Fibroblast of skin of scalp (primary cell): ENCODE data around the gene PTPRN2.

Experiments
- DNase-seq: peaks from one replicate; pipeline ENCODE4 v3.0.0-alpha.2; 2013

PTPRN2 gene

GRCh38 chr7:157892751-157893523 is 694.7 kb downstream of the PTPRN2 start:
- no peak for DNase-seq

DNA sequence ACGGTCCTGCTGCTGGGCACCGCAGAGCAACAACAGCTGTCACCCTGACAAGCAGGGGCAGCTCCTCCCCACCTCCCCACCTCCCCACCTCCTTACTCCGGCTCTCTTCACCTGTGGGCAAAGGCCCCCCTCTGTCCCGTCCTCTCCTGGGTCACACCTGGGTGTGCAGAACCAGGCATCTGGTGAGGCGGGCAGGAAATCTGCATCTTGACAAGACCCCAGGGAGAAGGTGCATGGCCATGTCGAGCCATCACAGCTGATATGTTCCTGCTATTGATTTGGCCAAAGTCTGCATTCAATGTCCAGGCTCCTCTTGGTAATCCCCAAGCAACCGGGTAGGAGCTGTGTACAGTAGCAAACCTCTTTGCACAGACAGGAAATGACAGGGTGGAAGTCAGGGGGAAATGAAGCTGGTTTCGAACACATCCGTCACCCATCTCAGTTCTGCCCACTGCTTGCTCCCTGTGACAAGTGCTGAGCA is 696.7 kb downstream of the PTPRN2 start:
- DNase-seq, result no peak

GRCh38 chr7:157889480-157889879 is 698.1 kb downstream of the PTPRN2 start:
- no peak for DNase-seq

GRCh38 chr7:157888579-157888978 is 699.0 kb downstream of the PTPRN2 start:
- DNase-seq, result no peak

GRCh38 chr7:157887400-157887799 is 700.2 kb downstream of the PTPRN2 start:
- DNase-seq, result no peak

DNA sequence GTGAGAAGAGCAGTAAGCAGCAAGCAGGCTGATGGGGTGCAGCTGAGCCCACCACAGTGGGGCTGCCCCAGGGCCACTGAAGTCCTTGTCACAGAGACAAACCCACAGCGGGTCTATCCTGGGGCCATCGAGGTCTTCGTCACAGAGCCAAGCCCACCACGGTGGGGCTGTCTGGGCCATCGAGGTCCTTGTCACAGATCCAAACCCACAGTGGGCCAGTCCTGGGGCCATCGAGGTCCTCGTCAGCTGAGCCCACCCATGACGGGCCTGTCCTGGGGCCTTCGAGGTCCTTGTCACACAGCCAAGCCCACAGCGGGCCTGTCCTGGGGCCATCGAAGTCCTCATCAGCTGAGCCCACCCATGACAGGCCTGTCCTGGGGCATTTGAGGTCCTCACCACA is 700.9 kb downstream of the PTPRN2 start:
- DNase-seq, result no peak

DNA sequence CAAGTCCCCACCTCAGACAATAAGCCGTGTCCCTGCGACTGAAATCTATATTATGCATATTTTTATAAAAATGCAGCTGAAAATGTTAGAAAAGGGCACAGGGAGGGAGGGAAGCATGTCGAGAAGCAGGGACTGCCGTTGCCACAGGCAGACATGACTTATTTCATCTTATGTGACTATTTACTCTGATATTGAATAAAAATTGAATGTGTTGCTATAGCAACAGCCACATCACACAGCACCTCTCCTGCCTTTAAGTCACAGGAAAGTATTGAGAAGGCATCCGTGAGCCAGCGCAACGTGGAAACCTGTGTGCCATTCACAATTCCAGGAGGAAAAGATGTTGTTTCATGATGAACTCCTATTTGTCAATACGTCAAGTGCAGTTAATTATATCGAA is 701.4 kb downstream of the PTPRN2 start:
- DNase-seq, result no peak

DNA sequence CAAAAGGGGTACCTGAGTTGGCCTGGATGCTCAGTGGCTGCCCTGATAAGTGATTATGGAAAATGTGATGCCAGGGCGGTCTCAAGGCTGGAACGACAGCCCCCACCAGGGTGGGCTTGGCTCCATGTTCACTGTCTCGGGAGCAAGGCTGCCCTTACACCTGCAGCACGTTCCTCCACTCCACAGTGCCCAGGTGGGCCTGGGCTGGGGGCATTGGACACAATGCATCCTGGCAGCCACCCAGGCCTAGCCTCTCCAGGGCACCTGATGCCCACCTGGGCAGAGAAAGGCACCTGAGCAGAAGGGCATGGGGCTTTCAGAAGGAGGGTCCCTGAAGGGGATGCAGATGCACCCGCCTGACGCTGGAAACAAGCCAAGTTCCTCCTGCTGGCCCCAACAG is 702.5 kb downstream of the PTPRN2 start:
- no peak for DNase-seq

GRCh38 chr7:157884461-157885062 is 703.1 kb downstream of the PTPRN2 start:
- no peak for DNase-seq

GRCh38 chr7:157881048-157881771 is 706.4 kb downstream of the PTPRN2 start:
- DNase-seq, result no peak

DNA sequence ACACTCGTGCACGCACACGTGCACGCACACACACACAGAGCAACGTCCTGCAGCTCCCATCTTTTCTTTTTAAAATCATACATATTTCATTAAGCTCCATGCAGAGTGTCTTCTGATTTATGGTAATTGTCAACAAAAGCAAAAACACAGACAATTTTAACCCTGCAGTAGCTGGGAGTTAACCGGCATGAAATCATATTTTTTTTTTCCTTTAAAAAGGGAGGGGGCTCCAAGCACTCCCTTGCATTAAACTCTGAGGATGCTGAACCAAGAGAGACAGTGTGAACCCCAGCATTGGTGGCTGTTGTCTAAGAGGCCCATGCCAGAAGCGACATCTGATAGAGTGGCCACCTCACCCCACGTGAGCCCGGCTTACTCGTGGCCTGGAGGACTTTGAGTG is 708.2 kb downstream of the PTPRN2 start:
- no peak for DNase-seq

DNA sequence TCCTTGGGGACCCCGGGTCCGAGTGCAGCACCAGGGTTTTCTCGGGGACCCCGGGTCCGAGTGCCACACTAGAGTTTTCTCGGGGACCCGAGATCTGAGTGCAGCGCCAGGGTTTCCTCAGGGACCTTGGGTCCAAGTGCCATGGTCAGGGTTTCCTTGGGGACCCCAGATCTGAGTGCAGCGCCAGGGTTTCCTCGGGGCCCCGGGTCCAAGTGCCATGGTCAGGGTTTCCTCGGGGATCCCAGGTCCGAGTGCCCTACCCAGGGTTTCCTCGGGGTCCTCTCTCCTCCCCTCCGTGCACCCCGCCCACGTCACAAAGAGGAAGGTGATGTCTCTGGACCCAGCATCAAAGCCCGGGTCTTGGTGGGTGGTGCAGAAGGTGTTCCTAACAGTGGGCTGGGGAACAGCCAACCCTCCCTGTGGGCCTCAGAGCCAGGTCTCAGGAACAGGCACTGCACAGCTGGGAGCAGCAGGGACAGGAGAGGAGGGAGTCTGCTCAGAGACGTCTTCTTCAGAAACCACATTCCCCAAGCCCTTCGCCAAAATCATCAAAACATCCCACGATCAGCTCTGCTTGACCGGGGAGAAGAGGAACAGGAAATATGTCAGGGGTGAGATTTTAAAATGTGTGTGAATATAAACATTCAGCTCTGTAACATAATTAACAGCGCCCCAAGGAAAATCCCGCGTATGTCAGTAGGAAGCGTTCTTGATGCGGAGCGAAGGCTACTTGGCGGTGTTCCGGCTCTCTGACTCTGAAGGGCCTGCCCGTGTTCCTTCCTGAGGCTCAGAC is 710.1 kb downstream of the PTPRN2 start:
- no peak for DNase-seq

- DNase-seq, result no peak
These were observed 710.9 kb downstream of the PTPRN2 start for GRCh38 chr7:157876469-157877285.

DNA sequence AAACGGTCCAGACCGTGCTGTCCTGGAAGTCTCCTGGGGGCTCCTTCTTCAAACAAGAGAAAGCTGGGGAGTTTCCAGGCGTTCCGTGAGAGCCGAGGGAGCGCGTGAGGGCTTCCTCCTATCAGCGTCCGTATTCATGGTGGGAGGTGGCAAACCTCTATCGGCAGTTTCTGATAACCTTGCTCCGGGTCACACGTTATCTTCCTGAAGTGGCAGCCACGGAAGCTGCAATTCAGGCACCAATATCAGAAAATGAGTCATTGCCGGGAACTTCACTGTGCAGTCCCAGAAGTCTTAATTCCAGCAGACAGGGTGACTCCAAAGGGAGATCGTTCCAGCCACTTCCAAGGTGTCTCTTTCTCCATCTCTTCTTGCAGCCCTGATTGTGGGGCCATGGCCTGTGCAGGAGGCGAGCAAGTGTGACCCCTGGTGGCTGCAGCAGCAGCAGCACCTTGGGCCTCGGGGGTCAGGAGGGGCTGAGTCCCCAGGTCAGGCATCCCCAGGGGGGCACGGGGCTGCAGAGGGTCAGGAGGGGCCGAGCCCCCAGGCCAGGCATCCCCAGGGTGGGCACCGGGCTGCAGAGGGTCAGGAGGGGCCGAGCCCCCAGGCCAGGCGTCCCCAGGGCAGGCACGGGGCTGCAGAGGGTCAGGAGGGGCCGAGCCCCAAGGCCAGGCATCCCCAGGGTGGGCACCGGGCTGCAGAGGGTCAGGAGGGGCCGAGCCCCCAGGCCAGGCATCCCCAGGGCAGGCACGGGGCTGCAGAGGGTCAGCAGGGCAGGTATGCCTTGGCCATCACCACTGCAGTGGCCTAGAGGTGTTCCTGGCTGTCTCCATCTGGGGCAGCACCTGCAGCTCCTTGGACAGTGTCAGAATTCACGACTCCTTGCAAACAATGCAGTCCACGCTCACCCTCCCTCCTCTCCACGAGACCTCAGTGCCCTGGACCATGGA is 712.1 kb downstream of the PTPRN2 start:
- DNase-seq, result peak; percentile 14

DNA sequence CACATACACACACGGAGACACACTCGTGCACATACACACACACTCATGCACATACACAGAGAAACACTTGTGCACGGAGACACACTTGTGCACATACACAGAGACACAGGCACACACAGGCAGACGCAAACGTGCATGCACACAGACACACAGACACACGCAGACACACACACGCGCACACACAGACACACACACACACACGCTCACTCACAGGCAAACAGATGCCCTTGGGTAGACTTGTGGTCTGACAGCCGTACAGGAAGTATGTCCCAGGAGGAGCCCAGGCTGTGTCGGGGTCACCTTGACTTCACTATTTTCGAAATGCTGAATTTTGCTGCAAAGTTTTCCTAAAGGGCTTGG is 712.8 kb downstream of the PTPRN2 start:
- no peak for DNase-seq

DNA sequence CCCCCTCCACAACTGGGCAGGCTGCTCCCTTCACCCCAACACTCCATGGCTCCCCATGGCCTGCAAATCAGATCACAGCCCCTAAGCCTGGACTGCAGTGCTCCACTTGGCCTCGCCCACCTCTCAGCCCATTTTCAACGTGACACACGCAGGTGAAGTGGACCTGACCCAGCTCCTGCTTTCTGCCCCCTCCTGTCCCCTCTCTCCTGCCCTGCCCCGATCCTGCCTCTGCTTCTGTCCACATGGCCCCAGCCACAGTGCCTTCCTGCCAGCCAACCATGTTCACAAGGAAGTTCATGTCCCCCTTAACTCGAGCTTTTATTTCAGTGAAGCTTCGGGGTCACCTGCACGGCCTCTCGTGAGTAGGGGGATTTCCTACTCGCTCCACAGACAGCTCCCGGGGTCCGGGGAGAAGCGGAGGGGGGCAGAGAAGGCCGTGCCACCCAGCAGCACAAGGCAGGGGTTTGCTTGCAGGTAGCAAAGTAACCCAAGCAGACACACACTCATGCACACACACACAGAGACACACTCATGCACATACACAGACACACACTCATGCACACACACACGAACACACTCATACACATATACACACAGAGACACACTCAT is 713.3 kb downstream of the PTPRN2 start:
- no peak for DNase-seq

DNA sequence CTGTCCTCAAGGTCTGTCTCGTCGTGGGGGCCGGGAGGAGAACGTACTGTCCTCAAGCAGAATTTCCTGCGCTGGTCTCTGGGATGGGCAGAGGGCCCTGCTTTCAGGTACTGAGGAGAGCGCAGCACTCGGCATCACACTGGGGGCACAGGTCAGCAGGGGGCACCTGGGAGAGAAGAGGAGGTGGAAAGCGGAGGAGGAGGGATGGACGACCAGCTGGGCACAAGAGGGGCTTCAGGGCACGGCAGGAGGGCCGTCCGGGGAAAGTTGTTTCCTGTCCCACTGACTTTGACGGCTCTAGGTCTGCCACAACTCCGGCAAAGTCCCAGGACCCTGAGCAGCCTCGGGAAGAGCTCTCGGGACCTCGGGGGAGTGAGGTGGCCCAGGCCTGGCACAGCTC is 714.0 kb downstream of the PTPRN2 start:
- DNase-seq, result no peak

DNA sequence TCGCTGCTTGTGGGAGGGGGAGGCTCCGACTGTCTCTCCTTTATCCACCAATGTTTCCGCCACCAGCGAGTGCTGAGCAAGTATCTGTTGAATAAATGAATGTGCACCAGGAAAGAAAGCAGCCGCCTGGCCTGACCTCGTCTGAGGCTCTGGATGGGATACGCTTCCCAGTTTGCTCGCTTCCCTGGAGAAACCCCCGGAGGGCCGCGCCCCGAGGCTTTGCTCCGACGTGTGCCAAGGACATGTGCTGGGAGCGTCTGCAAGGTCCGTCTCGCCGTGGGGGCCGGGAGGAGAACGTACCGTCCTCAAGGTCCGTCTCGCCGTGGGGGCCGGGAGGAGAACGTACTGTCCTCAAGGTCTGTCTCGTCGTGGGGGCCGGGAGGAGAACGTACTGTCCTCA is 714.4 kb downstream of the PTPRN2 start:
- no peak for DNase-seq

DNA sequence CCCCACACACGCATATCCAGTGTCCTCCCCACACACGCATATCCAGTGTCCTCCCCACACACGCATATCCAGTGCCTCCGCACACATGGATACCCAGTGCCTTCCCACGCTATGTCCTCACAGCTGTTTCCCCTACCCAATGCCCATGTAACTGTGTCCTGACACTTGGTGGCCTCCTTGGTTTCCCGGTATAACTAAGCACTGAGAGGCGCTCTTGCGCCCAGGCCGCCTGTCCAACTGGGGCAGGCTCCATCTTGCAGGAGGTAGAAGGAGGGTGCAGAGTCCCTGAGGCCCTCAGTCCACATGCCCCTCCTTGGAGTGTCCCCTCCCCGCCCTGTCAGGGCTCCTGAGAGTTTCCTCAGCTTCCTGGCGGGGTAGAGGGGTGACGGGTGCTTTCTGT is 715.2 kb downstream of the PTPRN2 start:
- no peak for DNase-seq

GRCh38 chr7:157871681-157872080 is 715.9 kb downstream of the PTPRN2 start:
- DNase-seq, result no peak
